GM12878 (cell line): Measurements from ENCODE around the gene FRMD8. TPM values are rescaled to one million over a fixed set of nuclear protein-coding genes. Genes with fewer than 3 reads are reported as not detected.
A peak's percentile ranks its signal among the peaks of the same experiment; 100 is the strongest.

ENCODE experiments used
- ATAC-seq: fragments of 200-7000 bp; cut with Tn5 transposase; 3 replicates; pipeline ENCODE4 v1.9.1; 2020; ENCODE audit warnings: mild to moderate bottlenecking, moderate library complexity
- BruUV-seq: library from RNA; stranded (reverse); fragments of 400-500 nt; replicated peaks from 2 replicates; lab custom pipeline; 2021; lab: Mats Ljungman, UMichigan
- CTCF ChIA-PET: fragments of 300-600 bp; sonication (Branson Sonifier 250); formaldehyde crosslinking; extraction: SDS; loops from one replicate; lab custom pipeline; 2021; ENCODE audit warnings: inconsistent platforms; lab: Yijun Ruan, JAX
- POLR2A ChIA-PET: fragments of 350-600 bp; formaldehyde crosslinking; extraction: SDS; loops from one replicate; lab custom pipeline; 2021; ENCODE audit warnings: inconsistent platforms; lab: Charles Lee
- RAD21 ChIA-PET: fragments of 300-600 bp; sonication (Branson Sonifier 250); formaldehyde crosslinking; loops from one replicate; lab custom pipeline; 2023; ENCODE audit warnings: antibody characterized with exemption; ENCODE audit not compliant: unreplicated experiment; lab: Charles Lee
- SMC1A ChIA-PET: fragments of 300-600 bp; sonication (Branson Sonifier 250); formaldehyde crosslinking; loops from one replicate; lab custom pipeline; 2023; ENCODE audit not compliant: unreplicated experiment, uncharacterized antibody; lab: Charles Lee
- DNase-seq: peaks from one replicate; pipeline ENCODE4 v3.0.0-alpha.2; 2011; ENCODE audit warnings: low read depth, low spot score
- FAIRE-seq: peaks from 3 replicates; lab custom pipeline; 2011; peaks lifted over from hg19 to GRCh38; lab: Jason Lieb, UNC
- H2AFZ ChIP-seq: 2 replicates; pipeline ENCODE4 v1.6.0; 2011; ENCODE audit warnings: low read depth, low read length, control low read depth; ENCODE audit not compliant: control insufficient read depth
- H3K27ac ChIP-seq: 2 replicates; pipeline ENCODE4 v1.5.1; 2011; ENCODE audit warnings: control low read depth; ENCODE audit not compliant: control insufficient read depth, insufficient read depth
- H3K27me3 ChIP-seq, 2 experiments: replicated peaks in 1 of 2; 2 replicates each; pipeline versions ENCODE4 v1.6.0 to v1.6.1; 2011; ENCODE audit warnings: low read length in 1 of 2; ENCODE audit not compliant: control insufficient read depth in 2 of 2, insufficient read depth in 2 of 2
- H3K36me3 ChIP-seq, 2 experiments: 2 replicates each; pipeline ENCODE4 v1.5.1; 2011; ENCODE audit warnings: low read length in 1 of 2; ENCODE audit not compliant: control insufficient read depth in 2 of 2, insufficient read depth in 2 of 2
- H3K4me1 ChIP-seq: 2 replicates; pipeline ENCODE4 v1.6.1; 2011; ENCODE audit warnings: mild to moderate bottlenecking, low read length, moderate library complexity, mixed read lengths; ENCODE audit not compliant: control insufficient read depth, insufficient read depth
- H3K4me2 ChIP-seq: 2 replicates; pipeline ENCODE4 v1.6.0; 2011; ENCODE audit warnings: control low read depth; ENCODE audit not compliant: control insufficient read depth, insufficient read depth
- H3K4me3 ChIP-seq: fragments of 200-600 bp; sonication (generic); 2 replicates; pipeline ENCODE4 v1.5.1; 2016
- H3K79me2 ChIP-seq: 2 replicates; pipeline ENCODE4 v1.6.0; 2011; ENCODE audit warnings: low read length; ENCODE audit not compliant: control insufficient read depth, insufficient read depth
- H3K9ac ChIP-seq: 2 replicates; pipeline ENCODE4 v1.8.0; 2011; ENCODE audit warnings: low read length, control low read depth, mixed read lengths; ENCODE audit not compliant: control insufficient read depth, insufficient read depth
- H3K9me3 ChIP-seq: replicated peaks from 3 replicates; pipeline ENCODE4 v1.5.1; 2011; ENCODE audit warnings: mild to moderate bottlenecking, low read length; ENCODE audit not compliant: control insufficient read depth, insufficient read depth
- H4K20me1 ChIP-seq: 2 replicates; pipeline ENCODE4 v1.6.0; 2011; ENCODE audit not compliant: control insufficient read depth, insufficient read depth
- ATF7 ChIP-seq: fragments of 450-650 bp; IDR thresholded peaks from 2 replicates; pipeline ENCODE4 v1.6.1; 2016; ENCODE audit warnings: low read depth, mild to moderate bottlenecking
- BACH1 ChIP-seq: fragments of 450-650 bp; IDR thresholded peaks from 2 replicates; pipeline ENCODE4 v1.6.1; 2017; ENCODE audit warnings: mild to moderate bottlenecking, borderline replicate concordance
- CHD2 ChIP-seq: IDR thresholded peaks from 2 replicates; pipeline ENCODE4 v1.6.1; 2011; ENCODE audit warnings: low read depth, low read length, improper control_type of control experiment, borderline replicate concordance
- FOXM1 ChIP-seq: IDR thresholded peaks from 2 replicates; pipeline ENCODE4 v1.6.1; 2012; ENCODE audit warnings: low read depth, mild to moderate bottlenecking, inconsistent platforms, low read length, moderate library complexity
- HDAC6 ChIP-seq: fragments of 200-600 bp; sonication (generic); IDR thresholded peaks from one replicate; pipeline ENCODE4 v1.8.0; 2017; ENCODE audit warnings: antibody characterized with exemption; ENCODE audit not compliant: unreplicated experiment
- HSF1 ChIP-seq: fragments of 150-350 bp; IDR thresholded peaks from 2 replicates; pipeline ENCODE4 v1.6.1; 2014; ENCODE audit warnings: mild to moderate bottlenecking, low read depth, low read length
- MEF2A ChIP-seq: IDR thresholded peaks from 2 replicates; pipeline ENCODE4 v1.6.1; 2011; ENCODE audit warnings: low read depth, mild to moderate bottlenecking, low read length, moderate library complexity; ENCODE audit not compliant: insufficient read depth
- NR2C2 ChIP-seq: IDR thresholded peaks from 2 replicates; pipeline ENCODE4 v1.6.1; 2011; ENCODE audit warnings: borderline replicate concordance, low read depth; ENCODE audit not compliant: control insufficient read depth, insufficient read length
- PML ChIP-seq: IDR thresholded peaks from 2 replicates; pipeline ENCODE4 v1.6.1; 2012; ENCODE audit warnings: low read length, inconsistent platforms
- POLR2A ChIP-seq: IDR thresholded peaks from 2 replicates; pipeline ENCODE4 v1.6.1; 2011; ENCODE audit warnings: low read depth, mild to moderate bottlenecking, low read length
- POLR2AphosphoS2 ChIP-seq: IDR thresholded peaks from 2 replicates; pipeline ENCODE4 v1.6.1; 2011; ENCODE audit warnings: low read depth, mild to moderate bottlenecking, low read length, improper control_type of control experiment, moderate library complexity
- POU2F2 ChIP-seq: IDR thresholded peaks from 3 replicates; pipeline ENCODE4 v1.6.1; 2011; ENCODE audit warnings: low read depth, mild to moderate bottlenecking, low read length, borderline replicate concordance
- RAD21 ChIP-seq: IDR thresholded peaks from 2 replicates; pipeline ENCODE4 v1.6.1; 2011; ENCODE audit warnings: mild to moderate bottlenecking, low read depth, low read length, moderate library complexity; ENCODE audit not compliant: insufficient read depth
- RAD51 ChIP-seq: fragments of 450-650 bp; IDR thresholded peaks from 2 replicates; pipeline ENCODE4 v1.6.1; 2016; ENCODE audit warnings: moderate library complexity, mild to moderate bottlenecking, inconsistent platforms
- RUNX3 ChIP-seq: IDR thresholded peaks from 2 replicates; pipeline ENCODE4 v1.6.1; 2012; ENCODE audit warnings: low read length, inconsistent platforms
- SIX5 ChIP-seq: IDR thresholded peaks from 2 replicates; pipeline ENCODE4 v1.6.1; 2011; ENCODE audit warnings: mild to moderate bottlenecking, low read depth, low read length, moderate library complexity; ENCODE audit not compliant: severe bottlenecking
- SMAD5 ChIP-seq: IDR thresholded peaks from 2 replicates; pipeline ENCODE4 v1.6.1; 2016; ENCODE audit warnings: antibody characterized with exemption, low read depth
- SMARCA5 ChIP-seq: fragments of 450-650 bp; IDR thresholded peaks from 2 replicates; pipeline ENCODE4 v1.6.1; 2017; ENCODE audit warnings: mild to moderate bottlenecking
- SREBF1 ChIP-seq: IDR thresholded peaks from 2 replicates; pipeline ENCODE4 v1.6.1; 2012; ENCODE audit warnings: mild to moderate bottlenecking, low read length
- TARDBP ChIP-seq: IDR thresholded peaks from 2 replicates; pipeline ENCODE4 v1.6.1; 2016; ENCODE audit warnings: borderline replicate concordance
- ZNF207 ChIP-seq: fragments of 450-650 bp; IDR thresholded peaks from 2 replicates; pipeline ENCODE4 v1.6.1; 2014; ENCODE audit warnings: antibody characterized with exemption, mild to moderate bottlenecking, borderline replicate concordance
- ZNF274 ChIP-seq: IDR thresholded peaks from one replicate; pipeline ENCODE4 v1.8.0; 2011; ENCODE audit not compliant: insufficient read length, insufficient read depth
- ZNF687 ChIP-seq: fragments of 450-650 bp; IDR thresholded peaks from 2 replicates; pipeline ENCODE4 v1.6.1; 2017; ENCODE audit warnings: mild to moderate bottlenecking, moderate library complexity
- WGBS: methylation state at CpG from one replicate; pipeline ENCODE4 v1.1.6; 2016; ENCODE audit warnings: low lambda C conversion rate; ENCODE audit not compliant: insufficient replicate concordance, insufficient coverage; ENCODE audit errors: missing lambda C conversion rate; 5-methylcytosine and 5-hydroxymethylcytosine counted together
- in situ Hi-C: fragments of 300-500 bp; cut with MboI; formaldehyde crosslinking; loops from 9 replicates; pipeline ENCODE4 v1.14.3; 2018; ENCODE audit warnings: mixed read lengths
- intact Hi-C: fragments of 100-400 bp; cut with micrococcal nuclease; formaldehyde crosslinking; loops from one replicate; pipeline ENCODE4 v1.14.2; 2022; ENCODE audit not compliant: unreplicated experiment
- polyA plus RNA-seq, 11 experiments: library from polyadenylated mRNA; depleted of rRNA in 4 of 11; unstranded in 6 of 11; stranded (reverse) in 5 of 11; fragments of >200 nt; fragmentation: Nextera tagmentation in 4 of 11; fragmentation: Illumina TruSeq in 1 of 11; extraction: Ambion mirVana in 4 of 11; extraction: Trizol in 1 of 11; gene quantifications; 1 replicate in 1 of 11; 2 replicates in 10 of 11; pipeline versions ENCODE4 v1.2.1 to v1.2.3, GENCODE V29; 2011 to 2016; ENCODE audit warnings: inconsistent platforms in 2 of 11, missing spikeins in 2 of 11, low read depth in 1 of 11
- total RNA-seq, 4 experiments: library from RNA; depleted of rRNA in 3 of 4; stranded (reverse); fragments of >200 nt in 3 of 4; fragmentation: Illumina TruSeq in 1 of 4; extraction: Trizol in 1 of 4; gene quantifications; 2 replicates each; pipeline versions ENCODE4 v1.2.1 to v1.2.3, GENCODE V29; 2013 to 2021

FRMD8 gene
- total and polyA plus RNA-seq, 10 of the 15 experiments (the other 5 are each of a cell fraction or from before 2014, with no cell fraction given), result 8.3 to 69.4 (median 28.0) TPM

DNA sequence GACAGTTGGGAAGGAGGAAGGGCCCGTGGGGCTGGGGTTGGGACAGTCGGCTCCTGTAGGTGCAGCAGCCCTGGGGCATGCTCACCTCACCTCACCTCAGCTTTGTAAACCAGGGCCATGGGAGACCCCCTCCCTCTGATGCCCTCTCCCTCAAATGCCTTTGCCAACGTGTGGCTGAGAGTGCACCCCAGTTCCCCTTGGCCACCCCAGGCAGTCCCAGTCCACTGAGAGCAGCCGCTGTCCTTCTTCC, 31.9 kb downstream of the FRMD8 start:
- ATAC-seq (peak; percentile 0; the same call in 1 of the 3 replicates), FAIRE-seq (no peak), DNase-seq (no peak)
- Histone ChIP-seq H2AFZ (no peak overlapping the region), H3K4me3 (peak overlapping the region; percentile 79), H3K27ac (peak overlapping the region; percentile 100), H3K4me2 (peak overlapping the region; percentile 100), H3K79me2 (peaks cover 73% of the 10 kb centered on the region), H3K4me1 (peaks cover 51% of the 10 kb centered on the region), H3K9ac (peak overlapping the region; percentile 99), H3K27me3 (no peaks in the 10 kb centered on the region), H4K20me1 (peaks cover 2% of the 10 kb centered on the region), H3K36me3 (peaks cover 4 to 6% of the 10 kb centered on the region in 2 experiments; a peak in 2 of 4 replicates), H3K9me3 (no peaks in the 10 kb centered on the region)
- WGBS, result 0% methylated on average over 4 of the region's 4 CpGs
- in situ Hi-C loops (loop anchor here (5.0 kb wide), 1 partner anchor 89 kb away; no protein-coding TSS in a partner anchor), intact Hi-C loops (loop anchor here (2.0 to 5.0 kb wide), 3 partner anchors 22 to 154 kb away; partner anchors contain the start of genes FAM89B and ZNRD2)
- ChIA-PET SMC1A (interaction anchor here (1.2 to 12.7 kb wide), 7 partner anchors 14 to 90 kb away, joined by 4 to 232 read pairs (median 10); partner anchors contain the start of gene MALAT1), RAD21 (interaction anchor here (0.6 to 15.3 kb wide), 12 partner anchors 10 to 90 kb away, joined by 3 to 282 read pairs (median 14); partner anchors contain the start of genes MALAT1 and SLC25A45), POLR2A (interaction anchor here (1.1 to 13.6 kb wide), 14 partner anchors 12 to 94 kb away, joined by 3 to 323 read pairs (median 17); partner anchors contain the start of genes FRMD8 and MALAT1), CTCF (interaction anchor here (4.4 to 15.3 kb wide), 4 partner anchors 29 to 90 kb away, joined by 34 to 362 read pairs (median 128); partner anchors contain the start of genes FRMD8 and MALAT1)
- BruUV-seq, result no TSS peak
- peak; percentile 13 for TF ChIP-seq HDAC6
- no peak for TF ChIP-seq TARDBP
- TF ChIP-seq POU2F2, result peak; percentile 54; the same call in 1 of the 3 replicates
- TF ChIP-seq RAD21, result no peak
- TF ChIP-seq RUNX3, result no peak
- TF ChIP-seq SIX5, result no peak
- TF ChIP-seq FOXM1, result no peak
- TF ChIP-seq CHD2, result no peak
- TF ChIP-seq MEF2A, result no peak
- no peak; the same call in 1 of the 2 replicates for TF ChIP-seq POLR2AphosphoS2
- no peak for TF ChIP-seq SREBF1
- peak; percentile 34; the same call in 1 of the 2 replicates for TF ChIP-seq POLR2A
- TF ChIP-seq PML, result no peak
- TF ChIP-seq RAD51, result no peak
- TF ChIP-seq ZNF687, result no peak
- peak; percentile 70 for TF ChIP-seq SMARCA5
- no peak for TF ChIP-seq HSF1
- no peak for TF ChIP-seq ZNF207
- TF ChIP-seq NR2C2, result no peak
- TF ChIP-seq SMAD5, result no peak
- no peak for TF ChIP-seq ZNF274
- no peak for TF ChIP-seq ATF7
- peak; percentile 78 for TF ChIP-seq BACH1
